Measurements from ENCODE around the gene PEX5L. TPM values are rescaled to one million over a fixed set of nuclear protein-coding genes. Genes with fewer than 3 reads are reported as not detected.

PEX5L gene
- total and polyA plus RNA-seq, 2 donors = 0.03 to 0.11 TPM

DNA sequence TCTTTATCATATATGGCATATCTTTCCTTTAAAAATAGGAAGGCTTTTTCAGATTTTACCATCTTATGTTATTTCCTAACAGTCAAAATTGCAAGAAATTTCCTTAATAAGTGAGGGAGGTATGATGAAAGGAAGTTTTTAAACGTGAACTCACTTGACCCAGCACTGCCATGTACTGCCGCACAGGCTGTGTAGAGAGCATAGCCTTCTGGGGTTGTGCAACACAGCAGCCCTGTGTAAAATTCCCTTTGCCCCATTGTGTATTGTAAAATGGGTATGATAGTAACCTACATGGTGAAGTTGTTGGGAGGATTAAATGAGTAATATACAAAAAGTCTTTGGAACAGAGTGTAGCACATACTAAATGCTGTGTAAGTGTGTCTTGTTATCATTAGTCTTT lies 78.6 kb downstream of the PEX5L start:
- WGBS = 66% methylated on average over 2 of the region's 2 CpGs
- Histone ChIP-seq H3K36me3 (ENCODE audit: insufficient read depth) (no peaks in the 10 kb centered on the region), H3K4me3 (ENCODE audit: low read depth, low read length) (no peak overlapping the region), H3K27ac (ENCODE audit: low read depth) (no peak overlapping the region), H3K4me1 (ENCODE audit: insufficient read depth) (no peaks in the 10 kb centered on the region)
- no peak for DNase-seq (ENCODE audit: extremely low spot score)

DNA sequence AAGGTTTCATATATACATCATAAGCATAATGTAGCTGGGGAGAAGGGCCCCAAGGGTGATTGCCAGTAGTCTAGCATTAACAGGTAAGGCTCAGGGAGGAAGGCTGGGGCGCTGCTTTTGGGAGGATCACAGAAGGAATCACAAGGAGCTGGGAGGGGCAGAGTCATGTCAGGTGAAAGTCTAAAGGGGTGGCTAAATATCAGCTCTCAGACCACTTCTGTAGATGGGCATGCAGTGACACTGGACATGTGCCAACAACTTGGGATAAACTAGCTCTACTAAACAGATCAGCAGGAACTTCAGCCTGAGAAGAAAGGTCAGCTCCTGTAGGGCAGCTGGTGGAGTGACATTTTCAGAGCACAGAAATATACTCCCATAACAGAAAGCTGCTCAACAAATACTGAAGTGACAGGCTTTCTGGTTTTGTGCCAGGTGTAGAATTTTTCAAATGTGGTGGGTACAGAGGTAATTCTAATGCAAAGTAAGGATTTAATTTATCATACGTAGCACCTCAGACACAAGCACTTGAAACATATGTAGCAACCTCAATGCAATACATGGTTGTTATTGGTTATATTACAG lies 79.4 kb downstream of the PEX5L start:
- Histone ChIP-seq H3K4me1 (ENCODE audit: insufficient read depth) (no peaks in the 10 kb centered on the region), H3K36me3 (ENCODE audit: insufficient read depth) (no peaks in the 10 kb centered on the region), H3K27ac (ENCODE audit: low read depth) (no peak overlapping the region), H3K4me3 (ENCODE audit: low read depth, low read length) (no peak overlapping the region)
- DNase-seq (ENCODE audit: extremely low spot score) = no peak
- WGBS = 40% methylated on average over 2 of the region's 2 CpGs

DNA sequence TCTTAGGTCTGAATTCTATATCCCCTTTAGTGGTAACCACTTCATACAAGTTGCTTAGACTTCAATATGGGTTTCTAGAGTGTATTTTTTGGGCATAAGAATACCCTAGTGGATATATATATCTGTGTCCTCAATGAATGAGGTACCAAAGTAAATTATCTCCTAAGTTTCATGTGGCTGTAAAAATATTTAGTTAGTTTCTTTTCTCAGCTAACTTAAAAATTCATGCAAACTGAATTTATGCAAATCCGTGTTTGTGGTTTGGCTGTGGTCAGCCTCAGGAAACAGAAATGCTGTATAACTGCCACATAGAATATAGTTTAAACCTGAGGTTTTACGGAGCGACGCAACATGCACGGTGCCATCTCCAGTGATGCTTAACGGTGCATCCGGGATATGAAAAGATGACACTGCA lies 80.3 kb downstream of the PEX5L start:
- no peaks in the 10 kb centered on the region for H3K36me3 ChIP-seq (ENCODE audit: insufficient read depth)
- WGBS = 82% methylated on average over 7 of the region's 7 CpGs
- DNase-seq (ENCODE audit: extremely low spot score) = no peak
- no peak overlapping the region for H3K27ac ChIP-seq (ENCODE audit: low read depth)
- H3K4me3 ChIP-seq (ENCODE audit: low read depth, low read length) = no peak overlapping the region
- H3K4me1 ChIP-seq (ENCODE audit: insufficient read depth) = no peaks in the 10 kb centered on the region

DNA sequence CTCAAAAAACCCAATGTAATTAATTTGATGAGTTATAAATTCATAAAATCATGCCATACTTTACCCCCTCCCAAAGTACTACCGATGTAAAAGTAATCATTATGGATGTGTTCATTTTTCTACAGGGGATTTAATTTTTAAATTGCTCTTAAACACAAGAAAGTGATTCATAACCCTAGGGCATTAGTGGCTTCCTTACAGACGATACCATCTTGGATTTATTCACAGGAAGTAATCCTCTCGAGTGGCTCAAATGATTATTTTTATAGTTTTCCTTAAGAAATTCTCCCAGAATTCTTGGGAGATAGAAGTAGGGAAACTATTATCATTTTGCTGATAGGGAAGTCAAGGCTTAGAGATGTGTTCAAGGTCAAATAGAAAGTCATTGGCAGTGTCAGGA lies 80.9 kb downstream of the PEX5L start:
- WGBS = 33% methylated on average over 3 of the region's 3 CpGs
- Histone ChIP-seq H3K4me1 (ENCODE audit: insufficient read depth) (no peaks in the 10 kb centered on the region), H3K27ac (ENCODE audit: low read depth) (no peak overlapping the region), H3K36me3 (ENCODE audit: insufficient read depth) (no peaks in the 10 kb centered on the region), H3K4me3 (ENCODE audit: low read depth, low read length) (no peak overlapping the region)
- no peak for DNase-seq (ENCODE audit: extremely low spot score)

DNA sequence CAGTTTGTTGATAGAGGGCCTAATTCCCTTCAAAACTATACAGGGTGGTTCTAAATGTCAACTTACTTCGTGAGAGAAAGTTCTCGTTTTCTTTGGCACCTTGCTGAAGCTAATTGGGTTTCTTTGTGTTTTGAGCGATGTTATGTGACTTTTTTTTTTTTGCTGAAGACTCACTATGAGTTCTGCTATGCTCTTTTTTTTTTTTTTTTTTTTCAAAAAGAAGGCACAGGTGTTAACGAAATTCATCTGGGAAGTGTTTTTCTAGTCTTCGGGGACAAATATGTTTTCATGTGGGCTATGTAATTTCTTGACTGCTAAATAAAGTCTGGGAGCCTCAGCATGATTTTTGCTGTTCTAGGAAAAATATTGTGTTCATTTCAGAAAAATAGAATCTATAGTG lies 81.5 kb downstream of the PEX5L start:
- Histone ChIP-seq H3K4me1 (ENCODE audit: insufficient read depth) (no peaks in the 10 kb centered on the region), H3K4me3 (ENCODE audit: low read depth, low read length) (no peak overlapping the region), H3K27ac (ENCODE audit: low read depth) (no peak overlapping the region), H3K36me3 (ENCODE audit: insufficient read depth) (no peaks in the 10 kb centered on the region)
- 83% methylated on average over 5 of the region's 5 CpGs for whole genome bisulfite sequencing
- no peak for DNase-seq (ENCODE audit: extremely low spot score)

DNA sequence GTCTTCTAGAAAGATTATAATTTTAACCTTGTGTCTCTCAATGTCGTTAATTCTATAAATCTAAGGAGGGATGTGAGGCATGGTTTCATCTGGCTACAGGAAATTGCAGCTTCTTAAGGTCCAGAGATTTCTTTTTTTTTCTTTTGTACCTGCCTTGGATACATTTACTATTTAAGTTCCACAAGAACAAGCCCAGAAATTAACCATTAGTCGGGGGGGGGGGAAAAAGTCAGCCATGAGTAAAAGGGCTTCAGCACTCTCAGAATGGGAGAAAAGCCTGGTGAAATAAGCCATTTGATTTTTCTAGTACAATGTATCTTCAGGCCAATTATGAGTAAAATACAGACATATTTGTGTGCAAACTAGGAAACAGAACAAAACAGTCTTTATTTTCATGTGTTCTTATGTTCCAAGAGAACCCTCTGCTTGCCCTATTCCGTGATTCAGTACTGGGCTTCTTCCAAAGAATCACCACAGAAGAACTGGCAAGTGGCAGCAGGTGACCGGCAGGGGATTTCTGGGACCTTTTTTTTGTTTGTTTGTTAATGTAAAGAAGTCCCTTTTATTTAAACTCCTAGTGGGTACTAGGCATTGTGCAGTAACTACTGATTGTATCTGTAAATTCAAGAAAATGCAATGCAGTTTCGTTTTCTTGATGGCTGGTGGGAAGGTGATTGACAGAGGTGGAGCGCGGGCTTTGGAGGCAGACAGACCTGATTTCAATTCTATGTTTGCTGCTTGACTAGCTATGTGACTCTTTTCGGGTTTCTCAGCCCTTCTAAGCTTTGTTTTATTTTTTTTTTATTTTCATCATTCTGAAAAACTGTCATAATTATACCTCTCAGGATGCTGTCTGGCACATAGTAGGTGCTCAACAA lies 82.5 kb downstream of the PEX5L start:
- DNase-seq (ENCODE audit: extremely low spot score) = no peak
- WGBS = 60% methylated on average over 8 of the region's 8 CpGs
- H3K36me3 ChIP-seq (ENCODE audit: insufficient read depth) = no peaks in the 10 kb centered on the region

DNA sequence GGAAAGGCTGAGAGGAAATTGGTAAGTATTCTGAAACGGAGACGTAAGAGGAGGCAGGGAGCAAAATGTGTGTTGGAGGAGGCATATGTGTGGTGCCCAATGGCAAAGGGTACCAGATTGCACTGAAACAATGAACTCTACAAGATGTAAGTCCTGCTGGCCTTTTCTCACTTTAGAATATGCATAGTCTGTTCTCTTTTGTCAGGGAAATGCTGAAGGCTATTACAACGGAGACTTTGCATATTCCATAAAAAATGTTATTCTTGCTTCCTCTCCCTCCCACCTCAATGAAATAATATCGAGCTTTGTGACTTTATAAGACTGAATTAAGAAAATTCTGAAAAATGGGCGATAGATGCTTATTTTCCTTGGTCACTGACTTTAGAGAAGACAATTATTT lies 85.9 kb downstream of the PEX5L start:
- 77% methylated on average over 5 of the region's 5 CpGs for WGBS
- Histone ChIP-seq H3K27ac (ENCODE audit: low read depth) (no peak overlapping the region), H3K4me3 (ENCODE audit: low read depth, low read length) (no peak overlapping the region), H3K4me1 (ENCODE audit: insufficient read depth) (no peaks in the 10 kb centered on the region), H3K36me3 (ENCODE audit: insufficient read depth) (no peaks in the 10 kb centered on the region)
- DNase-seq (ENCODE audit: extremely low spot score) = no peak

More for the DNA sequence above, 82.5 kb downstream of the PEX5L start:
- H3K4me1 ChIP-seq (ENCODE audit: insufficient read depth) = no peaks in the 10 kb centered on the region
- no peak overlapping the region for H3K27ac ChIP-seq (ENCODE audit: low read depth)
- H3K4me3 ChIP-seq (ENCODE audit: low read depth, low read length) = no peak overlapping the region

DNA sequence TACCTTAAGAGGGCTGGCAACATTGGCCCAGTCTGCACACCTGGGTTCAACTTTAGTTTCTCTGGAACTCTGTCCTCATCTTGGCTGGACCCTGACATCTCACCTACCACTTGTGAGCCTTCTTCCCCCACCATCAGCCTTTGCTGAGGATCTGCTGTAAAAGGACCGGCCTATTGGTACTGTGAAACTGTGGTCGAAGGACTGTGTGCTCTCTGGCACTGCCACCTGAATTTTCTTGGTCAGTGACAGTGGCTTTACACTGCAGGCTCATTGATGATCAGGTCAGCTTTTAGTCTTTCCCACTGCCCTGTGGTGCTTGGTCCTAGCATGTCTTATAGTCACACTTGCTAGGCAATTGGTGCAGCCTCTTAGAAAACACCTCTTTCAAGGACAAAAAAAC lies 86.9 kb downstream of the PEX5L start:
- H3K36me3 ChIP-seq (ENCODE audit: insufficient read depth) = no peaks in the 10 kb centered on the region
- no peak overlapping the region for H3K27ac ChIP-seq (ENCODE audit: low read depth)
- H3K4me1 ChIP-seq (ENCODE audit: insufficient read depth) = no peaks in the 10 kb centered on the region
- H3K4me3 ChIP-seq (ENCODE audit: low read depth, low read length) = no peak overlapping the region
- no peak for DNase-seq (ENCODE audit: extremely low spot score)
- WGBS = 87% methylated on average over 2 of the region's 2 CpGs

DNA sequence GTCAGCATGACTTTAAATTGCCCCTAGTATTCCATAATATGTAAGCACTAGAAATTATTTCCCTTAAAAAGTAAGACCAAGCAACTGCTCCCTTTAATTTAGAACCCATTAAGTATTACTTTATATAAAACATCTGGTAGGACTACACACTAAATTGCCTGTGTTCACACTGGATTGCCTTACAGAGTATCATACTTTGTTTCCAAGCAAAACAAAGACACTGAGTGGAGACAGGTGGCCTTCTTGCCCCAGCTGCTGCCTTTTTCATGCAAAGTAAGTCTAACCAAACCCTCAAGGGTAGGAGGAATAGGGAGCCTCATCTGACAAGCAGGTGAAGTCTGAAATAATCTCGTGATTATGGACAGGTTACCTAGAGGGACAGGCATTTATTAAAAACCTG lies 87.3 kb downstream of the PEX5L start:
- WGBS = 27% methylated on average over 1 of the region's 1 CpG
- peak; percentile 32 for DNase-seq (ENCODE audit: extremely low spot score)

DNA sequence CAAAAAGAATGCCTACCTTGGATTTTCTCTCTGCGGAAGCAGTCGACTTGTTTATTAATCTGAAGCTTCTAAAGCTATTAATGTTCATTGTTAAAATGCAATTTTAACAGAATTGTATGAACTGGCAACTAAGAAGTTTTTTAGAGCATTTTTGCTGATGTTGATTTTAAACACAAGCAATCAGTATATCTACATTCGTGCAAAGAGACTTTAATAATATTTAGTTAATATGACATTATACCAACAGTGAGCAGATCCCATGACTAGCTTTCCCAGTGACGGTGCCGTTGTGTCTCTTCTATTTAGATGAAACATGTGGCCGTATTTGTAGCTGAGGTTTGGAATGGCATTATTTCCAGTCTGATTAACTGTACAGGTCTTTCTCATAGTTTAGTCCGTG lies 88.0 kb downstream of the PEX5L start:
- Histone ChIP-seq H3K27ac (ENCODE audit: low read depth) (no peak overlapping the region), H3K4me3 (ENCODE audit: low read depth, low read length) (no peak overlapping the region), H3K4me1 (ENCODE audit: insufficient read depth) (no peaks in the 10 kb centered on the region), H3K36me3 (ENCODE audit: insufficient read depth) (no peaks in the 10 kb centered on the region)
- no peak for DNase-seq (ENCODE audit: extremely low spot score)
- 49% methylated on average over 7 of the region's 7 CpGs for WGBS

More for the DNA sequence above, 87.3 kb downstream of the PEX5L start:
- no peaks in the 10 kb centered on the region for H3K4me1 ChIP-seq (ENCODE audit: insufficient read depth)
- H3K4me3 ChIP-seq (ENCODE audit: low read depth, low read length) = no peak overlapping the region
- no peaks in the 10 kb centered on the region for H3K36me3 ChIP-seq (ENCODE audit: insufficient read depth)
- H3K27ac ChIP-seq (ENCODE audit: low read depth) = no peak overlapping the region

DNA sequence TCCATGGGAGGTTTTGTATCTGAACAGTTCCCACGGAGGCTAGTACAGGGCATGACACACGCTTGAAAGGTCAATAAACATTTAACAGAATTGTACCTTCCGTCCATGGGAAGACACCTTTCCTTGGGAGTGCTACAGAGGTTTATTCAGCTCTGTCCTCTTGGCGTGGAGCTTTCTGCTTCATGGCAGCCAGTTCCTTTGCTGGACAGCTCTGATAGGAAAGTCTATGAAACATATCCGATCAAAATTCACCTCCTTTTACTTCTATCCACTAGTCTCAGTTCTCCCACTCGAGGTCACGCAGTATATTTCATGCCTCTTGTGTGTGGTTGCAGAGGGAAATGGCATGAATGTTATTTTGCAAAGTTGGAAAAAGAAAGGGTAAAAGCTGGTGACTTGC lies 91.2 kb downstream of the PEX5L start:
- 64% methylated on average over 7 of the region's 7 CpGs for WGBS
- DNase-seq (ENCODE audit: extremely low spot score) = no peak
- H3K4me3 ChIP-seq (ENCODE audit: low read depth, low read length) = no peak overlapping the region
- peaks cover 2% of the 10 kb centered on the region for H3K4me1 ChIP-seq (ENCODE audit: insufficient read depth)
- H3K27ac ChIP-seq (ENCODE audit: low read depth) = no peak overlapping the region
- no peaks in the 10 kb centered on the region for H3K36me3 ChIP-seq (ENCODE audit: insufficient read depth)

DNA sequence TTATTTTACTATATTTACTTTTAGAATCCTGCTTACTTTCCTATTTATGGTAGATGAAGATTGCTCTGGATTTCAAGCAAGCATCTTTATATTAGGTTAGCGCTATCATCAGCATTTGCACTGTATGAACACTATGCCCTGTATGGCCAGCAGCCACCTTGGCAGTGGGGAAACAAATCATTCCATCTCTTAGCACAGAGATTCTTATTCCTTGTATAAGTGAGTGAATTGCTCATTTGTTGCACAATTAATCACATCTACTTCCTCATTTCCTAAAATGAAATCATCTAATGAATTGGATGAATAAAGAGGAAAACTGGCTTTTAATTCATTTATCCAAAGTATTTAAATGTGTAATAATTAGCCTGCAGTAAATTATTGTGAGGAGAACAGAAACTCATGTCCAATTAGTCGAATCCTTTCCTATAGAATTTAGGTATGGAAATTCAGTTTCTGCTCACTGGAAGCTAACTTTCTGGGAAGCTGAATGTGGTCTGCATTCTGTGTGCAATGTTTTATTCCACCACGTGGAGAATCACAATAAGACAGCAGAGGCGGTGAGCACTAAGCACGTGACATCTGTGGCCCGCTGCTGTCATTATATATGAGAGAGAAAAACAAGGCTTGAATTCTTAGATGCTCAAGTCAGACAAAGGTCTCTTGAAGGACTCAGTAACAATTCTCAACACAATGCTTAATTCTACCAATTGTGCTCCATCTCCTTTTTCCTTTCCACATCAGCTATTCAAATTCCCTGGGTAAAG lies 93.4 kb downstream of the PEX5L start:
- WGBS = 75% methylated on average over 6 of the region's 6 CpGs
- Histone ChIP-seq H3K36me3 (ENCODE audit: insufficient read depth) (no peaks in the 10 kb centered on the region), H3K4me1 (ENCODE audit: insufficient read depth) (peaks cover 2% of the 10 kb centered on the region), H3K27ac (ENCODE audit: low read depth) (no peak overlapping the region), H3K4me3 (ENCODE audit: low read depth, low read length) (no peak overlapping the region)
- DNase-seq (ENCODE audit: extremely low spot score) = no peak

DNA sequence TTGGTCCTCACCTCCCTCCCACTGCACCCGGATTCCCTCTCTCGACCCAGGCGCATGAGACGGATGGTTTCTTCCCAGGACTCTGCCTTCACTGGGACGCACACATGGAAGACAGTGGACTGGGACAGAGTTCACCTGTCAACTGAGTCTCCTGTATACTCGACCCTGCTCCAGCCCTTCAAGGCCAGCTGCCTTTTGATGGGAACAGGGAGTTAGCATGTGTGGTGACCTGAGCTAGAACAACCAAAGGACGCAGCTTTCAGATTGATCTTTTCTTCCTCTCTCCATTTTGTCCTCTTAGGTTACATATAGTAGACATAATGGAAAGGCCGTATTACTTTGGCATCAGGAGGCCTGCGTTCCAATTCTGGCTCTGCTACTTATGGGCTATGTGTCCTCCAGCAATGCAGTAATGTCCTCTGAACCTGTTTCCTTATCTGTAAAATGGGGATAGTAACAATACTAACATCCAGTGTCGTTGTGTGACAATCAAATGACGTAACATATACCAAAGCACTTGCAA lies 94.1 kb downstream of the PEX5L start:
- no peak for DNase-seq (ENCODE audit: extremely low spot score)
- WGBS = 48% methylated on average over 11 of the region's 11 CpGs
- no peak overlapping the region for H3K27ac ChIP-seq (ENCODE audit: low read depth)
- H3K36me3 ChIP-seq (ENCODE audit: insufficient read depth) = no peaks in the 10 kb centered on the region
- H3K4me1 ChIP-seq (ENCODE audit: insufficient read depth) = peaks cover 2% of the 10 kb centered on the region
- H3K4me3 ChIP-seq (ENCODE audit: low read depth, low read length) = no peak overlapping the region
